Spinal cord (tissue), 10 donors: ENCODE measurements around the gene PAPPA2. TPM values are rescaled to one million over a fixed set of nuclear protein-coding genes. Genes with fewer than 3 reads are reported as not detected.

Source experiments
- DNase-seq, 6 donors: peaks; one replicate each; pipeline versions ENCODE4 v3.0.0 to v3.0.0-alpha.2; 2013 to 2015; ENCODE audit warnings: low spot score in 6 of 6, low read depth in 4 of 6
- H3K27ac ChIP-seq: one replicate; pipeline ENCODE4 v1.5.1; 2013; ENCODE audit warnings: low read depth, low read length, control low read depth
- H3K27me3 ChIP-seq: one replicate; pipeline ENCODE4 v1.6.1; 2013; ENCODE audit warnings: low read length; ENCODE audit not compliant: control insufficient read depth, insufficient read depth
- H3K36me3 ChIP-seq: one replicate; pipeline ENCODE4 v1.6.1; 2013; ENCODE audit warnings: low read length; ENCODE audit not compliant: control insufficient read depth, insufficient read depth
- H3K4me1 ChIP-seq: one replicate; pipeline ENCODE4 v1.6.1; 2013; ENCODE audit warnings: low read length; ENCODE audit not compliant: control insufficient read depth, insufficient read depth
- H3K4me3 ChIP-seq: one replicate; pipeline ENCODE4 v1.5.1; 2013; ENCODE audit warnings: low read depth, low read length, control low read depth
- H3K9me3 ChIP-seq: one replicate; pipeline ENCODE4 v1.6.1; 2013; ENCODE audit warnings: low read length; ENCODE audit not compliant: control insufficient read depth, insufficient read depth
- WGBS: methylation state at CpG from one replicate; pipeline ENCODE4 v1.1.5; 2013; ENCODE audit warnings: missing lambda C conversion rate; ENCODE audit not compliant: insufficient coverage; 5-methylcytosine and 5-hydroxymethylcytosine counted together
- polyA plus RNA-seq, 2 donors: library from polyadenylated mRNA; unstranded; fragments of 120-200 nt; gene quantifications; one replicate each; pipeline ENCODE4 v1.2.1, GENCODE V29; 2013; ENCODE audit not compliant: insufficient read length in 2 of 2
- total RNA-seq, 2 donors: library from RNA; depleted of rRNA in 1 of 2; stranded (reverse); fragments of 120-200 nt in 1 of 2; fragments of >200 nt in 1 of 2; gene quantifications; one replicate each; pipeline versions ENCODE4 v1.2.3 to v1.2.4, GENCODE V29; 2013 to 2014
- donor health status: healthy.

The PAPPA2 gene
- total and polyA plus RNA-seq, 4 donors = 1.8 to 3.9 (median 3.0) TPM

DNA sequence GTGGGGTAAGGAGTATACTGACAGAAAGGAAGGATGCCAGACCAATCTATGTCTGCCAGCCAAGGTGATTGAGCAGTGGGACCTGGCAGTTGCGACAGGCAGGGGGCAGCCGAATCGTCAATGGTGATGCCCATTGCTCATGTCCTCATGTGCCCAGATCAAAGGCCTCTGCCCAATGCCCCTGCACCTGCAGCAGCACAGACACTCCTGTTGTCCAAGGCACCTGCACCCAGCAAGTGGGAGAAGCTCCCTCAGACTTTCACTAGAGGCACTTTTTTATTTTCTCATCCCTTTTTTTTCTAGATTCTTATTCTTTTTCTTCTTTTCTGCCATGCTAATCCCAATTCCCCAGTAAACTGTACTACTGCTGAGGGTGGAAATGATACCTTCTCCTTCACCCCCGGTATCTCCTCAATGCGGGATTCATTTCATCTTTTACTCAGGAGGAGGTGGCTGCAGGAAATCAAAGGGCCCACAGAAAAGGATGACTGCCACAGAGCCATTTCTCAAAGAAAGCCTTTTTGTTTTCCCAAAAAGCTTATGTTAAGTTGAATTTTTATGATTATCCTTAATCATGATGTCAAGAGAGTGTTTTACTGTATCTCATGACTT lies 332.0 kb downstream of the PAPPA2 start:
- no peak overlapping the region for H3K4me3 ChIP-seq
- H3K27ac ChIP-seq = no peak overlapping the region
- 91% methylated on average over 3 of the region's 5 CpGs for WGBS
- no peaks in the 10 kb centered on the region for H3K4me1 ChIP-seq
- no peaks in the 10 kb centered on the region for H3K36me3 ChIP-seq
- H3K27me3 ChIP-seq = no peaks in the 10 kb centered on the region
- DNase-seq = no peak
- no peaks in the 10 kb centered on the region for H3K9me3 ChIP-seq

DNA sequence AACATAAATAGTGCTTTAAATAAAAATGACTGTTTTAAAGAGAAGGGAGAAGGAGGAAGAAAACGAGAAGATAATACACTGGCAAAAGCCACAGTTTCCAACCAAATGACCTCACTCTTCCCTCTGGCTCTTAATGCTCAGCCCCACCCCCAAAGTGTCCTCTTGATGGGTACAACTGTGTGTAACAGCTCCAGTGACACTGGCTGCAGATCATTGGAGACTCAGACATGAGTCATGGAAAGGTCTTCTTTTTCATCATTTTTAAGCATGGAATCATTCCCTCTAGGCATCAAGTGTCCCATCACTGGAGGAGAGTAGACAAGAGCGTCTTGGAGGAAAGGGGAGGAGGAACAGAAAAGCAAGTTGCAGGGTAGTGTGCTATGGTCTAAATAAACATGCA lies 333.0 kb downstream of the PAPPA2 start:
- Histone ChIP-seq H3K9me3 (no peaks in the 10 kb centered on the region), H3K27me3 (no peaks in the 10 kb centered on the region)

DNA sequence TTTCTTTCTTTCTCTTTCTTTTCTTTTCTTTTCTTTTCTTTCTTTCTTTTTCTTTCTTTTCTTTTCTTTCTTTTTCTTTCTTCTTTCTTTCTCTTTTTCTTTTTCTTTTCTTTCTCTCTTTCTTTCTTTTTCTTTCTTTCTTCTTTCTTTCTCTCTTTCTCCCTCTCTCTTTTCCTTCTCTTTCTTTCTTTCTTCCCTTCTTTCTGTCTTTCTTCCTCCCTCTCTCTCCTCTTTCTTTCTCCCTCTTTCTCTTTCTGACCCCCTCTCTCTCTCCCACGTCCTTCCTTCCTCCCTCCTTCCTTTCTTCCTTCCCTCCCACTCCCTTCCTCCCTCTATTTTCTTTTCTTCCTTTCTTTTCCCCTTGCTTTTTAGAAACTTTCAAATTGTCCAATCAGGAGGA lies 333.6 kb downstream of the PAPPA2 start:
- no peak overlapping the region for H3K4me3 ChIP-seq
- H3K36me3 ChIP-seq = no peaks in the 10 kb centered on the region
- no peak overlapping the region for H3K27ac ChIP-seq
- DNase-seq = no peak
- no peaks in the 10 kb centered on the region for H3K27me3 ChIP-seq
- peaks cover 2% of the 10 kb centered on the region for H3K4me1 ChIP-seq
- 71% methylated on average over 1 of the region's 1 CpG for WGBS
- no peaks in the 10 kb centered on the region for H3K9me3 ChIP-seq

More for the DNA sequence above, 333.0 kb downstream of the PAPPA2 start:
- Histone ChIP-seq H3K4me1 (no peaks in the 10 kb centered on the region), H3K4me3 (no peak overlapping the region), H3K36me3 (no peaks in the 10 kb centered on the region), H3K27ac (no peak overlapping the region)
- no peak for DNase-seq
- WGBS = no CpG with 5 or more reads among the region's 2 CpGs

DNA sequence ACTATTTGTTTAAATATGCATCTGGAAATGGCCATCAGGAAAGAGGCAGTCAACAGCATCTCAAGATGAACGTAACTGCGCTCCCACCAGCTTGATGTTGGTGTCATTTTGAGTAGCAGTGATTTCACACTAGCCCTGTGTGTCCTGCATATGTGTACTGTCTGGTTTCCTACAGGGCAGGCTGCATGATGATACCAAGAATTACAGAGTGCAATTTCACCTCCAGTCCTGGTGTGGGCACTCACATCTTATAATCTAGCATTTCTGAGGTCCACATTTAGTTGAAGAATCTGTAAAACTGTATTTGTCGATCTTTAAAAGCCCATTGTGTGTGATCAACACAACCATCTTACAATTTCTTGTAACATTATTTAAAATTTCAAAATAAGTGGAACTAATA lies 336.4 kb downstream of the PAPPA2 start:
- Histone ChIP-seq H3K9me3 (no peaks in the 10 kb centered on the region), H3K36me3 (no peaks in the 10 kb centered on the region), H3K27me3 (no peaks in the 10 kb centered on the region), H3K4me3 (no peak overlapping the region), H3K27ac (no peak overlapping the region), H3K4me1 (peaks cover 7% of the 10 kb centered on the region)
- 93% methylated on average over 2 of the region's 3 CpGs for WGBS
- DNase-seq = no peak

DNA sequence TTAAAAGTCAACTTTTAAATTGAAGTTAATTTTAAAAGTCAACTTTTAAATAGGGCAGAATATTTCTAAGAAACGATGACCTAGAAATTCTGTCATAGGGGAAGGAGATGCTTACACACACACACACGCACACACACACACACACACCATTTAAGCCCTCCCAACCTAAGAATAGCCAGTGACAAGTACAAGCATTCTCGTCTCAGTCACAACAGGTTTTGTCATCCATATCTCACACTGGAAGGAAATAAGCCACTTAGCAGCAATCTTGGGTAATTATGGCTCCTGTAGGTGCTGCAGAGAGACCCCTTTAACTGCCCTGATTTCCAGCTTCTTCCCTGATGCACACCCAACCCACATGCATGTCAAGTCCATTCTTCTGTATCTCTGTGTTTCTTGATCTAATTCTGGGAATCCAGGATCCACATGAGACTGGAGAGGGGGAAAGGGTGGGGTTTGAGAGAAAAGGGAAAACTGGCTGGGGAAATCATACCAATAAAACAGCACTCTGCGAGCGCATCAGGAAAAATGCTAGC lies 338.1 kb downstream of the PAPPA2 start:
- Histone ChIP-seq H3K36me3 (no peaks in the 10 kb centered on the region), H3K27ac (peak overlapping the region; percentile 10), H3K9me3 (no peaks in the 10 kb centered on the region), H3K4me3 (no peak overlapping the region), H3K4me1 (peaks cover 7% of the 10 kb centered on the region), H3K27me3 (no peaks in the 10 kb centered on the region)
- no peak for DNase-seq
- WGBS = 45% methylated on average over 1 of the region's 5 CpGs

DNA sequence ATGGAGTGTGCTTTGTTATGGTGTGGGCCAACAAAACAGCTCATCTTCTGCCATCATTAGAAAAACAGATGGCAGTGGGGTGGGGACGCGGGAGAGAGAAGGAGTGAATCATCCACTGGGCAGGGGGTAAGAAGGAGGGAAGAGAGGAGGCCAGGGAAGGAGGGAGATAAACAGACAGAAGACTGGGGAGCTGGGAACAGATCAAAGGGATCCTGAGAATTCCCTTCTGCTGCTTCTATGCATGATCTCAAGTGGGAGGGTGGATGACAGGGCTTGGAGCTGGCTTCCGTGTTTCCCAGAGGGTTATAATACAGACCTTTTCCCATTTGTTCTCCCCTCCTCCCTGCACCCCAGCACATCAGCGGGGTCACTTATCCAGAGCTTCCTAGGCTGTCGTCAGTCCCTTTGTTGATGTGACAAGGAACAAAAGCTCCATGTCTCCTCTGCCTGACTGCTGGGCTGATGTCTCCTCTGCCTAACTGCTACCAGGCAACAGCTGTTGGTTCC lies 338.6 kb downstream of the PAPPA2 start:
- DNase-seq = peak in 3 of 6 donors; percentile 13 to 65 (median 48)
- Histone ChIP-seq H3K4me1 (peaks cover 7% of the 10 kb centered on the region), H3K4me3 (no peak overlapping the region), H3K9me3 (no peaks in the 10 kb centered on the region), H3K27me3 (no peaks in the 10 kb centered on the region), H3K27ac (peak overlapping the region; percentile 58), H3K36me3 (no peaks in the 10 kb centered on the region)
- WGBS = 11% methylated on average over 4 of the region's 5 CpGs

DNA sequence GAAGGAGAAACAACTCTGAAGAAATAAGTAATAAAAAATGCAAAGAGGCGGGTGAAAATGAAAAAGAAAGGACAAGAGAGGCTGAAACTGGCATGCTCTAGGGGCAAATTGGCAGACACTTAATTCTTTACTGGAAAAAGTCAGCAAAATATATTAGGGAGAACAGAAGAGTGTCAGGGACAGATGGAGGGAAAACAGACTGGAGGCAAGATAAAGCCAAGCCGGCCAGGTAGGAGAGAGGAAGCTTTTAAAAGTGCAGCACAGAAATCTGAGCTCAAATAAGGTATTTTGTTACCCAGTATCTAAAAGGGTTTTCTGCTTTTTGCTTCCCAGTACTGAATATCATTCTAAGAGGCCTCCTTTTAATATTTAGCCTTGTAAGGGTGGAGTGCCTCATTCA lies 339.3 kb downstream of the PAPPA2 start:
- peak overlapping the region; percentile 58 for H3K27ac ChIP-seq
- WGBS = 33% methylated on average over 1 of the region's 2 CpGs

DNA sequence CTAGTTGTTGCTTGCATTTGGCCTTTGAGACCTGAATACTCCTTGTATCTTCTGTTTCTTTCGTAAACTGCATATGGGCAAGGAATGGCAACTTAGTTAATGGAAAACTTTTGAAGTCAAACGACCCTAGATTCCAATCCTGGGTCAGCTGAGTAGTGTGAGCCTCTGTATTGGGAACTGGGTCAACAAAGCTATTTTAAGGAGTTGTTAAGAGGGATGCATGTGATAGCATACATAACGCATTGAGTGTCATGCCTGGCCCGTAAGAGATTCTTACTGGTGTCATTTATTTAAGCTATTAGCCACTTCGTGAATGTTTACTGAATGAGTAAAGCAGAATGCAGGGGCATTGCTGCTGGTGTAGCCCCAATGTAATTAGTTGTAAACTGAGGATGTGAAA lies 340.1 kb downstream of the PAPPA2 start:
- H3K27ac ChIP-seq = no peak overlapping the region

More for the DNA sequence above, 339.3 kb downstream of the PAPPA2 start:
- H3K27me3 ChIP-seq = no peaks in the 10 kb centered on the region
- no peak overlapping the region for H3K4me3 ChIP-seq
- DNase-seq = peak in 1 of 6 donors; percentile 23
- no peaks in the 10 kb centered on the region for H3K36me3 ChIP-seq
- H3K4me1 ChIP-seq = peaks cover 7% of the 10 kb centered on the region
- no peaks in the 10 kb centered on the region for H3K9me3 ChIP-seq

DNA sequence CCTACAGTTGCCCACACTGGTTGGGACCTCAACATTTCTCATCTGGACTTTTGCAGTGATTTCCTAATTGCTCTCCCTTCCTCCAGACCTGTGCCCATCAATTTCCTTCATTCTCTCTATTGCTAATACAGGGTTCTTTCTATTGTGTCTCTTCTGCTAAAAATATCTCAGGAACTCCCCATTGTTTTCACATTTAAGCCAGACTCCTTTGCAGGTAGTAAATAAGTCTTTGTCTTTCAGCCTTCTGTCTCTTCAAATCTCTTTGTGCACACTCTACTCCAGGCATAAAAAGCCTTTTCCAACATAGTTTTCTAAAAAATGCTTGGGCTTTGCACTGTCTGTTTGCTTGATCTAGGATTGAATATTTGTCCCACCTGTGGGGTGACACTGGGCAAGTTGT lies 340.6 kb downstream of the PAPPA2 start:
- Histone ChIP-seq H3K4me3 (no peak overlapping the region), H3K27ac (no peak overlapping the region), H3K4me1 (peaks cover 7% of the 10 kb centered on the region), H3K36me3 (no peaks in the 10 kb centered on the region), H3K9me3 (no peaks in the 10 kb centered on the region), H3K27me3 (no peaks in the 10 kb centered on the region)
- no peak for DNase-seq

More for the DNA sequence above, 340.1 kb downstream of the PAPPA2 start:
- Histone ChIP-seq H3K27me3 (no peaks in the 10 kb centered on the region), H3K9me3 (no peaks in the 10 kb centered on the region), H3K4me3 (no peak overlapping the region), H3K36me3 (no peaks in the 10 kb centered on the region), H3K4me1 (peaks cover 7% of the 10 kb centered on the region)
- no peak for DNase-seq
- whole genome bisulfite sequencing = 77% methylated on average over 4 of the region's 5 CpGs

DNA sequence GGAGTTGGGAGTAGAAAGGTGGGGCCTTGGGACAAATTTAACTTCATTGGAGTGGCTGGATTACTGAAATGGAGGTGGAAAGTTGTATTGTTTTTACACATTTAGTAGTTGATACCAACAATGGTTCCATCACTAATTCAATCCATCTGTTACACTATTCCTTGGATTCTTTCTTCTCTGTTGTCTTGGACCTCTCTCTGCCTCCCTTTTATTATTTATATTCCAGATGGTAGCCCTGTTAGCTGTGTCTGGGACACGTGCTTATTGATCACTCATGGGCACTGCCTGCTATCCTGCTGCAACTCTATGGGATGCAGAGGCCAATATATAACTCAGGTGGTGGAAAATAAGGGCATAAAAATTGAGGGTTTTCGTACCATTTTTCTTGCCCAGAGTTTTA lies 346.3 kb downstream of the PAPPA2 start:
- Histone ChIP-seq H3K36me3 (no peaks in the 10 kb centered on the region), H3K4me3 (no peak overlapping the region), H3K9me3 (no peaks in the 10 kb centered on the region), H3K27me3 (no peaks in the 10 kb centered on the region), H3K27ac (no peak overlapping the region), H3K4me1 (no peaks in the 10 kb centered on the region)
- WGBS = 81% methylated on average over 2 of the region's 2 CpGs
- no peak for DNase-seq
